22Rv1 (cell line): ENCODE measurements around the gene SLC7A7.

Experiments used
- CTCF ChIP-seq: fragments of 450-650 bp; IDR thresholded peaks from 2 replicates; pipeline ENCODE4 v1.5.1; 2017; ENCODE audit warnings: mild to moderate bottlenecking
- ZFX ChIP-seq: fragments of 450-650 bp; IDR thresholded peaks from 2 replicates; pipeline ENCODE4 v1.6.1; 2017; ENCODE audit warnings: antibody characterized with exemption, borderline replicate concordance

GRCh38 chr14:22767323-22767589 is 48.0 kb downstream of the SLC7A7 start:
- TF ChIP-seq CTCF (no peak), ZFX (no peak)
